ENCODE measurements around the gene OTOGL. TPM values are rescaled to one million over a fixed set of nuclear protein-coding genes. Genes with fewer than 3 reads are reported as not detected.
"Not testable (repeated sequence)": the region's sequence is repeated elsewhere in the genome, so short reads cannot be mapped to it uniquely, and the experiment has no call there.

Gene OTOGL
- total RNA-seq, 2 experiments from 2014 or later, result not detected

DNA sequence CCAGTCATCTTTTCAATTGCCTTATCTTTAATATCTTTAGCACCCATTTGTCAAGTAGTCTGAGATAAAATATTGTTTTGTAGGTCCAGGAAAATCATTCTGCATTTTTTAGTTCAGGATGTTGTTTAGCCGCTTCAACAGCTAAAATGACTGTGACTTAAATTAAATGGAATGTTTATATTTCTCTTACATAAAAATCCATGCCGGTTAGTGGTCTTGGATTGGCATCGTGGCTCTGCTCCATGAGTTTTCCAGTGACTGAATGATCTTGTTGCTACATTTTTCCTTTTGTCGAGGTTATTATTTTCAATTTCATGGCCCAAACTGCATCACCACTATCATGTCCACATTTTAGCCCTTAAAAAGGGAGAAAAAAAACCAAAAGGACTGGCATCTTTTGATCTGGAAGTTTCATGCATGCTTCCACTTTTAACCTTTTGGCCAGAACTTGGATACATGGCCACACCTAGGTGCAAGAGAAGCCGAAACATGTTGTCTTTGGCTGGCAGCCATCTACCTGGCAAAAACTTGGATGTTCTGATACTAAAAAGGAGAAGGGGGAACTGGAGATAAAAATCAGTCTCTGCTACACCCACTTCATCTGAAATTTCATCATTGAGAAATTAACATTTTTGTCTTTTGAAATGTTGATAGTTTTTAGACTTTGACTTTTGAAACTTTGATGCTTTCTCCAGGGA, 142.4 kb downstream of the OTOGL start:
- BruUV-seq (replicated peaks), result no TSS peak
- intact Hi-C loops (cut with micrococcal nuclease; ENCODE audit: unreplicated experiment), result no loop called here
- Histone ChIP-seq H3K36me3 (ENCODE audit: insufficient read depth, low read length) (no peaks in the 10 kb centered on the region), H3K4me3 (ENCODE audit: low read depth, low read length, poor library complexity, severe bottlenecking) (no peak overlapping the region), H3K79me2 (ENCODE audit: insufficient read depth, low read depth, low read length) (no peaks in the 10 kb centered on the region), H4K20me1 (ENCODE audit: insufficient read depth, low read length) (no peaks in the 10 kb centered on the region), H3K4me1 (ENCODE audit: insufficient read depth, low read length, poor library complexity, severe bottlenecking) (no peaks in the 10 kb centered on the region), H3K27ac (ENCODE audit: low read depth, low read length, poor library complexity, severe bottlenecking) (no peak overlapping the region), H3K9me2 (ENCODE audit: insufficient read depth, low read length) (no peaks in the 10 kb centered on the region), H3K9me3 (ENCODE audit: low read length) (no peaks in the 10 kb centered on the region), H2AFZ (ENCODE audit: low read length) (no peak overlapping the region), H3K4me2 (ENCODE audit: low read length) (no peak overlapping the region)
- ChIA-PET POLR2A (interaction anchor here (0.7 to 0.8 kb wide), 2 partner anchors 9 to 16 kb away, joined by 3 to 4 read pairs; no protein-coding TSS in a partner anchor), CTCF (ENCODE audit: unreplicated experiment) (no interaction called here)
- TF ChIP-seq, protein P1, sequence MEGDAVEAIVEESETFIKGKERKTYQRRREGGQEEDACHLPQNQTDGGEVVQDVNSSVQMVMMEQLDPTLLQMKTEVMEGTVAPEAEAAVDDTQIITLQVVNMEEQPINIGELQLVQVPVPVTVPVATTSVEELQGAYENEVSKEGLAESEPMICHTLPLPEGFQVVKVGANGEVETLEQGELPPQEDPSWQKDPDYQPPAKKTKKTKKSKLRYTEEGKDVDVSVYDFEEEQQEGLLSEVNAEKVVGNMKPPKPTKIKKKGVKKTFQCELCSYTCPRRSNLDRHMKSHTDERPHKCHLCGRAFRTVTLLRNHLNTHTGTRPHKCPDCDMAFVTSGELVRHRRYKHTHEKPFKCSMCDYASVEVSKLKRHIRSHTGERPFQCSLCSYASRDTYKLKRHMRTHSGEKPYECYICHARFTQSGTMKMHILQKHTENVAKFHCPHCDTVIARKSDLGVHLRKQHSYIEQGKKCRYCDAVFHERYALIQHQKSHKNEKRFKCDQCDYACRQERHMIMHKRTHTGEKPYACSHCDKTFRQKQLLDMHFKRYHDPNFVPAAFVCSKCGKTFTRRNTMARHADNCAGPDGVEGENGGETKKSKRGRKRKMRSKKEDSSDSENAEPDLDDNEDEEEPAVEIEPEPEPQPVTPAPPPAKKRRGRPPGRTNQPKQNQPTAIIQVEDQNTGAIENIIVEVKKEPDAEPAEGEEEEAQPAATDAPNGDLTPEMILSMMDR (conservative IDR thresholded peaks at IDR 0.05; ENCODE audit: low read length), result no peak
- TF ChIP-seq EZH2phosphoT487 (IDR thresholded peaks at IDR 0.05; ENCODE audit: borderline replicate concordance, low read depth, low read length), result no peak
- DNase-seq (ENCODE audit: low spot score), result no peak

DNA sequence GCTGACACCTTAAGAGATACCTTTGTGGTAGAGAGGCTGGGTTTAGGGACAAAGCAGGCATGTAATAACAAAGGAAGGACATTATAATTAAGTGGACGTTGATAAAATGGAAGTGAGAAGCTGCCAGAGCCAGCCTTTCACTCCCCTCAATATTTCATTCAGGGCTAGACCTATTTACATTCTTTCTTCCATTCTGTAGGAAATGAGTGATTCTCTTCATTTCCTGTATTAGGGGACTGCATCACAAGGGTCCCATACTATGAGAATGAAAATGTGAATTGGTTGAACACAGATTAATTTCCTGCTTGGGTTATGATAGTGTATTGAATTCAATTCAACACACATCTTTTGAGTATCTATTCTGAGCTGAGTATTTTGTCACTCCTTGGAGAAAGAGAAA, 143.0 kb downstream of the OTOGL start:
- no peaks in the 10 kb centered on the region for H3K4me1 ChIP-seq (ENCODE audit: insufficient read depth, low read length, poor library complexity, severe bottlenecking)
- no peaks in the 10 kb centered on the region for H4K20me1 ChIP-seq (ENCODE audit: insufficient read depth, low read length)
- TF ChIP-seq, protein P1 (conservative IDR thresholded peaks at IDR 0.05; ENCODE audit: low read length), result no peak
- no peak for TF ChIP-seq EZH2phosphoT487 (IDR thresholded peaks at IDR 0.05; ENCODE audit: borderline replicate concordance, low read depth, low read length)
- ChIA-PET CTCF (ENCODE audit: unreplicated experiment) (no interaction called here), POLR2A (no interaction called here)
- H3K9me2 ChIP-seq (ENCODE audit: insufficient read depth, low read length), result no peaks in the 10 kb centered on the region
- no peak overlapping the region for H3K27ac ChIP-seq (ENCODE audit: low read depth, low read length, poor library complexity, severe bottlenecking)
- BruUV-seq (replicated peaks), result no TSS peak
- H2AFZ ChIP-seq (ENCODE audit: low read length), result no peak overlapping the region
- H3K4me2 ChIP-seq (ENCODE audit: low read length), result no peak overlapping the region
- H3K79me2 ChIP-seq (ENCODE audit: insufficient read depth, low read depth, low read length), result no peaks in the 10 kb centered on the region
- no peak for DNase-seq (ENCODE audit: low spot score)
- no peaks in the 10 kb centered on the region for H3K36me3 ChIP-seq (ENCODE audit: insufficient read depth, low read length)
- no peak overlapping the region for H3K4me3 ChIP-seq (ENCODE audit: low read depth, low read length, poor library complexity, severe bottlenecking)
- no peaks in the 10 kb centered on the region for H3K9me3 ChIP-seq (ENCODE audit: low read length)
- intact Hi-C loops (cut with micrococcal nuclease; ENCODE audit: unreplicated experiment), result no loop called here

DNA sequence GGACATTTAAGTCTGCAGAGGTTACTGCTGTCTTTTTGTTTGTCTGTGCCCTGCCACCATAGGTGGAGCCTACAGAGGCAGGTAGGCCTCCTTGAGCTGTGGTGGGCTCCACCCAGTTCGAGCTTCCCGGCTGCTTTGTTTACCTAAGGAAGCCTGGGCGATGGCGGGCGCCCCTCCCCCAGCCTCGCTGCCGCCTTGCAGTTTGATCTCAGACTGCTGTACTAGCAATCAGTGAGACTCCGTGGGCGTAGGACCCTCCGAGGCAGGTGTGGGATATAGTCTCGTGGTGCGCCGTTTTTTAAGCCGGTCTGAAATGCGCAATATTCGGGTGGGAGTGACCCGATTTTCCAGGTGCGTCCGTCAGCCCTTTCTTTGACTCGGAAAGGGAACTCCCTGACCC, 150.2 kb downstream of the OTOGL start:
- H3K9me2 ChIP-seq (ENCODE audit: insufficient read depth, low read length); H4K20me1 ChIP-seq (ENCODE audit: insufficient read depth, low read length); H3K4me2 ChIP-seq (ENCODE audit: low read length); H3K9me3 ChIP-seq (ENCODE audit: low read length); CTCF ChIA-PET (ENCODE audit: unreplicated experiment); H2AFZ ChIP-seq (ENCODE audit: low read length); H3K4me1 ChIP-seq (ENCODE audit: insufficient read depth, low read length, poor library complexity, severe bottlenecking); intact Hi-C loops (cut with micrococcal nuclease; ENCODE audit: unreplicated experiment); POLR2A ChIA-PET; DNase-seq (ENCODE audit: low spot score); H3K27ac ChIP-seq (ENCODE audit: low read depth, low read length, poor library complexity, severe bottlenecking); H3K36me3 ChIP-seq (ENCODE audit: insufficient read depth, low read length); H3K79me2 ChIP-seq (ENCODE audit: insufficient read depth, low read depth, low read length); H3K4me3 ChIP-seq (ENCODE audit: low read depth, low read length, poor library complexity, severe bottlenecking); BruUV-seq (replicated peaks): not testable (repeated sequence)
